ENCODE data around the gene CDKN2A.
A peak's percentile ranks its signal among the peaks of the same experiment; 100 is the strongest.
"Not testable (repeated sequence)": the region's sequence is repeated elsewhere in the genome, so short reads cannot be mapped to it uniquely, and the experiment has no call there.

Gene CDKN2A

GRCh38 chr9:21967169-21967568 is 27.0 kb downstream of the CDKN2A start:
- H3K36me3 ChIP-seq (ENCODE audit: control insufficient read depth, insufficient read depth, low read length), result no peaks in the 10 kb centered on the region
- no peak overlapping the region for H3K27ac ChIP-seq (ENCODE audit: low read depth, low read length)
- H3K9me3 ChIP-seq (ENCODE audit: control insufficient read depth, insufficient read depth, low read depth, low read length), result no peaks in the 10 kb centered on the region
- H3K27me3 ChIP-seq (ENCODE audit: control insufficient read depth, insufficient read depth, low read length), result peaks cover 98% of the 10 kb centered on the region
- peak overlapping the region; percentile 16; the same call in 1 of the 2 replicates for H3K4me3 ChIP-seq (ENCODE audit: low read depth, low read length)
- peaks cover 43% of the 10 kb centered on the region for H3K4me1 ChIP-seq (ENCODE audit: control insufficient read depth, insufficient read depth, low read length)
- no peak overlapping the region for H3K9ac ChIP-seq (ENCODE audit: low read length)

GRCh38 chr9:21966140-21966851 is 27.9 kb downstream of the CDKN2A start:
- H3K4me3 ChIP-seq (ENCODE audit: low read depth, low read length), result peak overlapping the region; percentile 68
- peaks cover 97% of the 10 kb centered on the region for H3K27me3 ChIP-seq (ENCODE audit: control insufficient read depth, insufficient read depth, low read length)
- peaks cover 42% of the 10 kb centered on the region for H3K4me1 ChIP-seq (ENCODE audit: control insufficient read depth, insufficient read depth, low read length)
- H3K9ac ChIP-seq (ENCODE audit: low read length), result no peak overlapping the region
- no peak overlapping the region for H3K27ac ChIP-seq (ENCODE audit: low read depth, low read length)
- H3K36me3 ChIP-seq (ENCODE audit: control insufficient read depth, insufficient read depth, low read length), result no peaks in the 10 kb centered on the region
- no peaks in the 10 kb centered on the region for H3K9me3 ChIP-seq (ENCODE audit: control insufficient read depth, insufficient read depth, low read depth, low read length)

DNA sequence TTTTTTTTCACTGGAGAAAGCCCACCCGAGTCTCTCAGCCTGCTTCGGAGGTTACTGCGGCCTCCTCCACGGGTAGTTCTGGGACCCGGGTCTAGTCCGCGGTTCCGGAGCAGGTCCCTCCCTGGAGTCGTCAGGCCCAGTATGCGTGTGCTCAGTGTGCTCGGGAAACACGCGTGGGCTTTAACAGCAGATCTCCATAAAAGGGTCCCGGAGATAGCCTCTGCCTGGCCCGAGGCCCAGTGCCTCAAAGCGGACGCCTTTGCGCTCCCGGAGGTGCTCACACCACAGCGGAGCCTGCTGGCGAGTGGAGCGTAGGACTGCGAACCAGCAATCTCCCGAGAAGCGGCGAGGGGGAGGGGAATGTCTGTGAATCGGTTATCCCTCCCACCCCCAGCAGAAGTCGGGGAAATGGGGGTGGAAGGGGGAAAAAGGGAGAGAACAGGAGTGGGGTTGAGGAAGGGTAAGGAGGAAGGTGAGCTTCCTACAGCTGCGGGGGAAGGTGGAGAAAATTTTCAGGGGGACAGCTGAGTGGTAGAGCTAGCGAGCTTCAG is 28.7 kb downstream of the CDKN2A start:
- H3K9me3 ChIP-seq (ENCODE audit: control insufficient read depth, insufficient read depth, low read depth, low read length), result no peaks in the 10 kb centered on the region
- peak overlapping the region; percentile 68 for H3K4me3 ChIP-seq (ENCODE audit: low read depth, low read length)
- no peak overlapping the region for H3K9ac ChIP-seq (ENCODE audit: low read length)

GRCh38 chr9:21964925-21965385 is 29.2 kb downstream of the CDKN2A start:
- Histone ChIP-seq H3K4me3 (ENCODE audit: low read depth, low read length) (peak overlapping the region; percentile 68), H3K27ac (ENCODE audit: low read depth, low read length) (no peak overlapping the region), H3K4me1 (ENCODE audit: control insufficient read depth, insufficient read depth, low read length) (peaks cover 34% of the 10 kb centered on the region), H3K27me3 (ENCODE audit: control insufficient read depth, insufficient read depth, low read length) (peaks cover 87% of the 10 kb centered on the region), H3K9ac (ENCODE audit: low read length) (no peak overlapping the region), H3K36me3 (ENCODE audit: control insufficient read depth, insufficient read depth, low read length) (no peaks in the 10 kb centered on the region), H3K9me3 (ENCODE audit: control insufficient read depth, insufficient read depth, low read depth, low read length) (no peaks in the 10 kb centered on the region)

More for the DNA sequence above, 28.7 kb downstream of the CDKN2A start:
- Histone ChIP-seq H3K36me3 (ENCODE audit: control insufficient read depth, insufficient read depth, low read length) (no peaks in the 10 kb centered on the region), H3K27me3 (ENCODE audit: control insufficient read depth, insufficient read depth, low read length) (peaks cover 92% of the 10 kb centered on the region), H3K4me1 (ENCODE audit: control insufficient read depth, insufficient read depth, low read length) (peaks cover 39% of the 10 kb centered on the region), H3K27ac (ENCODE audit: low read depth, low read length) (no peak overlapping the region)

GRCh38 chr9:21961569-21961968 is 32.6 kb downstream of the CDKN2A start:
- no peak overlapping the region for H3K27ac ChIP-seq (ENCODE audit: low read depth, low read length)
- H3K9me3 ChIP-seq (ENCODE audit: control insufficient read depth, insufficient read depth, low read depth, low read length), result no peaks in the 10 kb centered on the region
- H3K4me3 ChIP-seq (ENCODE audit: low read depth, low read length), result no peak overlapping the region
- H3K4me1 ChIP-seq (ENCODE audit: control insufficient read depth, insufficient read depth, low read length), result peaks cover 14% of the 10 kb centered on the region
- peaks cover 53% of the 10 kb centered on the region for H3K27me3 ChIP-seq (ENCODE audit: control insufficient read depth, insufficient read depth, low read length)
- H3K36me3 ChIP-seq (ENCODE audit: control insufficient read depth, insufficient read depth, low read length), result no peaks in the 10 kb centered on the region
- H3K9ac ChIP-seq (ENCODE audit: low read length), result no peak overlapping the region

GRCh38 chr9:21959268-21959667 is 34.9 kb downstream of the CDKN2A start:
- not testable (repeated sequence) for H3K4me1 ChIP-seq (ENCODE audit: control insufficient read depth, insufficient read depth, low read length); H3K9me3 ChIP-seq (ENCODE audit: control insufficient read depth, insufficient read depth, low read depth, low read length); H3K36me3 ChIP-seq (ENCODE audit: control insufficient read depth, insufficient read depth, low read length); H3K9ac ChIP-seq (ENCODE audit: low read length); H3K4me3 ChIP-seq (ENCODE audit: low read depth, low read length); H3K27ac ChIP-seq (ENCODE audit: low read depth, low read length)
- H3K27me3 ChIP-seq (ENCODE audit: control insufficient read depth, insufficient read depth, low read length), result peaks cover 30% of the 10 kb centered on the region

- no peaks in the 10 kb centered on the region for H3K36me3 ChIP-seq (ENCODE audit: control insufficient read depth, insufficient read depth, low read length)
- H3K9me3 ChIP-seq (ENCODE audit: control insufficient read depth, insufficient read depth, low read depth, low read length), result no peaks in the 10 kb centered on the region
- H3K27me3 ChIP-seq (ENCODE audit: control insufficient read depth, insufficient read depth, low read length), result peaks cover 25% of the 10 kb centered on the region
These were observed 35.4 kb downstream of the CDKN2A start for GRCh38 chr9:21958833-21959232.

DNA sequence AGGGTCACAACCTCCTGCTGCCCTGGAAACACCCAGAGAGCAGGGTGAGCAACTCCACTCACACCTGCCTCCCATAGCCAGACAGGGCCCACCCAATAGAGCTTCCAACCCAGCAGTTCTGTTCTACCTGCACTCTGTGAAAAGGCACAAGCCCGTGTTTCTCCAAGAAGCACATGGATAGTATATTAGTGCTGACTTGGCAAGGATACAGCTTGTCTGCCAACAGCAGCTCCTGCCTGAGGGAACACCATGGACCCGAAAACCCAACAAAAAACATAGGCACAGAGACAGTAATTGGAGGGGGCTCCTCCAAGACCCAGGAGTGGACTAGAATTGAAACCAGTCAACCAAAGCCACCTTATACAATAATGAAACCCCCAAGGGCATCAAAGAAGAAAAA is 48.6 kb downstream of the CDKN2A start:
- H3K4me1 ChIP-seq (ENCODE audit: control insufficient read depth, insufficient read depth, low read length), result no peaks in the 10 kb centered on the region
- no peaks in the 10 kb centered on the region for H3K27me3 ChIP-seq (ENCODE audit: control insufficient read depth, insufficient read depth, low read length)
- no peak overlapping the region for H3K9ac ChIP-seq (ENCODE audit: low read length)
- no peaks in the 10 kb centered on the region for H3K36me3 ChIP-seq (ENCODE audit: control insufficient read depth, insufficient read depth, low read length)
- H3K9me3 ChIP-seq (ENCODE audit: control insufficient read depth, insufficient read depth, low read depth, low read length), result no peaks in the 10 kb centered on the region
- no peak overlapping the region for H3K4me3 ChIP-seq (ENCODE audit: low read depth, low read length)
- H3K27ac ChIP-seq (ENCODE audit: low read depth, low read length), result no peak overlapping the region

More at GRCh38 chr9:21958833-21959232, 35.4 kb downstream of the CDKN2A start:
- no peak overlapping the region for H3K27ac ChIP-seq (ENCODE audit: low read depth, low read length)
- no peak overlapping the region for H3K4me3 ChIP-seq (ENCODE audit: low read depth, low read length)
- no peak overlapping the region for H3K9ac ChIP-seq (ENCODE audit: low read length)
- no peaks in the 10 kb centered on the region for H3K4me1 ChIP-seq (ENCODE audit: control insufficient read depth, insufficient read depth, low read length)

- H3K4me3 ChIP-seq (ENCODE audit: low read depth, low read length), result no peak overlapping the region
These were observed 50.7 kb downstream of the CDKN2A start for GRCh38 chr9:21943464-21943863.

DNA sequence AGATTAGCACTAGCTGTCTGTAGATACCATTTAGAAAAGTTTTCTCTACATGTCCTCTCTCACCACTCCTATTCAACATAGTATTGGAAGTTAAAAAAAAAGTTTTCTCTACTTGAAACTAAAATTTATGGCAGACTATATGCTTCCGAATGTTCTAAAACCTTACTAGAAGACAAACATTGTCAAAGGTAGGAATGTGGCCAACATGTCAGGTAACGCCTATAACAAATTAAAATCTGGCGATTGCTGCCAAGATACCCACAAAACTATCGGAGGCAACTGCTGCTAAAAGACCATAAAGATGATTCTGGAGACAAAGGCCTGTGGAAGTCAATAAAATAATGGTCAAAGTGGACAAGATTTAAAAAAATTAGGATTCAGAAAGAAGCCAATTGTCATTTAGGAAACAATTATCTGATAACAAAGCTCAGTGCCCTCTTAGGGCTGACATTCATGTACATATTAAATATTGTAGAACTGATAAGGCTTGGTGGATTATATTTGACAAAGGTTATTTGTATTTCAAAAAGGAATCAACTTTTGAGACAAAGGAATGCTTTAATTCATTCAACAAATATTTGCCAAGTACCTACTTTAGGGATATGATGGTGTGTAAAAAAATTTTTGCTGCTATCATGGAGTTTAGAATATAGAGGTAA is 52.7 kb downstream of the CDKN2A start:
- no peaks in the 10 kb centered on the region for H3K4me1 ChIP-seq (ENCODE audit: control insufficient read depth, insufficient read depth, low read length)
- no peak overlapping the region for H3K27ac ChIP-seq (ENCODE audit: low read depth, low read length)
- no peak overlapping the region for H3K4me3 ChIP-seq (ENCODE audit: low read depth, low read length)
- H3K36me3 ChIP-seq (ENCODE audit: control insufficient read depth, insufficient read depth, low read length), result no peaks in the 10 kb centered on the region
- no peaks in the 10 kb centered on the region for H3K27me3 ChIP-seq (ENCODE audit: control insufficient read depth, insufficient read depth, low read length)
- H3K9me3 ChIP-seq (ENCODE audit: control insufficient read depth, insufficient read depth, low read depth, low read length), result no peaks in the 10 kb centered on the region
- no peak overlapping the region for H3K9ac ChIP-seq (ENCODE audit: low read length)

More at GRCh38 chr9:21943464-21943863, 50.7 kb downstream of the CDKN2A start:
- Histone ChIP-seq H3K9me3 (ENCODE audit: control insufficient read depth, insufficient read depth, low read depth, low read length) (no peaks in the 10 kb centered on the region), H3K36me3 (ENCODE audit: control insufficient read depth, insufficient read depth, low read length) (no peaks in the 10 kb centered on the region), H3K27ac (ENCODE audit: low read depth, low read length) (no peak overlapping the region), H3K9ac (ENCODE audit: low read length) (no peak overlapping the region), H3K4me1 (ENCODE audit: control insufficient read depth, insufficient read depth, low read length) (no peaks in the 10 kb centered on the region), H3K27me3 (ENCODE audit: control insufficient read depth, insufficient read depth, low read length) (no peaks in the 10 kb centered on the region)

- Histone ChIP-seq H3K27ac (ENCODE audit: low read depth, low read length) (no peak overlapping the region), H3K9me3 (ENCODE audit: control insufficient read depth, insufficient read depth, low read depth, low read length) (no peaks in the 10 kb centered on the region), H3K4me1 (ENCODE audit: control insufficient read depth, insufficient read depth, low read length) (peaks cover 33% of the 10 kb centered on the region), H3K27me3 (ENCODE audit: control insufficient read depth, insufficient read depth, low read length) (no peaks in the 10 kb centered on the region), H3K36me3 (ENCODE audit: control insufficient read depth, insufficient read depth, low read length) (peaks cover 1% of the 10 kb centered on the region; the same call in 1 of the 2 replicates), H3K9ac (ENCODE audit: low read length) (no peak overlapping the region), H3K4me3 (ENCODE audit: low read depth, low read length) (no peak overlapping the region)
These were observed 58.0 kb downstream of the CDKN2A start for GRCh38 chr9:21936161-21936560.
